HG03457 (cell line): ENCODE results near the gene PCAT7.

Experiments used
- ATAC-seq: cut with Tn5 transposase; IDR thresholded peaks from one replicate; pipeline ENCODE4 v1.9.1; 2021; ENCODE audit warnings: moderate number of reproducible peaks; ENCODE audit not compliant: unreplicated experiment

PCAT7 gene

DNA sequence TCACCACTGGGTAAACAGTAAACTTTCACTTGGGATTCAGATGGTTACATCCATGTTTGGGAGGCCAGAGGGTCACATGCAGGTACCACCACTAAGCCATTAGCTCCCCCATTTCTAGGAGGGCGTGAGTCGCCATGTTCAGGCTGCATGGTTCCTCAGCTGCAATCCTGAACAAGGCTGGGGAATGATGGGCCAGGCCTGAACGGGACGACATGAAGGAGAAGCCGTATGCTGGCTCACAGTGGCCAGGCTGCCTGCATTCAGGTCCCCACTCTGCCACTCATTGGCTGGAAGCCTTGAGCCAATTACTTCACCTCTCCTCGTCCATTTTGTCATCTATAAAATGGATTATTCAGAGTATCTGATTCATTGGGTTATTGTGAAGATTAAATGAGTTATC is 47.8 kb downstream of the PCAT7 start:
- ATAC-seq, result no peak

DNA sequence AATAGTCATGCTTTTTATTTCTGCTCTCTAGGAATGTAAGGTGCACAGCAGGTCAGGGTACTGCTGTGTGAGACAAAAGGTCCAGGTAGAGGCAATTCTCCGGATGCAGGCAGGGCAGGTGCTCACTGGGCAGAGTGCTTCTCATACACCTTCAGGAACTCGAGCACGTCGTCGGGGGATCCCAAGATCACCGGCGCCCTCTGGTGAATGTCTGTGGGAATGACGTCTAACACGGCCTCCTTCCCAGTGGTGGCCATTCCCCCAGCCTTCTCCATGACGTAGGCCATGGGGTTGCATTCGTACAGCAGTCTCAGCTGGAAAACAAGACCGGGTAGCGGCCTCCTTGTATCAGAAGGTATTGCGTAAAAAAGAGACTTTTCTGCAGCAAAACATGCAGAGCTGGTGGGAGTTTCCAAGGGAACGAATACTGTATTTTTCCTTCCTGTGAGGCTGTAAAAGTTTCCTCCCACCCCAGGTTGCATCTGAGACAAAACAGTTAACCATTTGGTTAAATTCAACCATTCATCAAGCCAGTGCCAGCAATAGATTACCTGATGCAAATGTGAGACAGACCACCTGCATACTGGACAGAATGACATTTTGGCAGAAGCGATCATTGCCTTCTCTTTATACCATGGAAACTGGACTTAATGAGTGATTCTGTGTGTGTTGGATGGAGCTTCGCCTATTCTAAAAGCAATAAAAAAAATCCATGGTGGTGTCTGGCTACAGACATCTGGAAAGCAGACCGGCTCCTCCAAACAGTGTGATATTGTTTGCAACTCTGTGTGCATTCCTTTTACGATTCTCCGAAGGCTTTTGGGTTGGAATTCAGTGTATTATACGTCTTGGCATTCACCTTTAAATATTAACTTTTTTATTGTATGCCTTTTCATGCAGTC is 48.6 kb downstream of the PCAT7 start:
- no peak for ATAC-seq

- ATAC-seq, result no peak
These were observed 52.0 kb downstream of the PCAT7 start for GRCh38 chr9:94606646-94607422.

GRCh38 chr9:94607423-94607691 is 52.5 kb downstream of the PCAT7 start:
- ATAC-seq, result no peak

GRCh38 chr9:94610181-94610606 is 55.3 kb downstream of the PCAT7 start:
- no peak for ATAC-seq

GRCh38 chr9:94611638-94612068 is 56.8 kb downstream of the PCAT7 start:
- ATAC-seq, result no peak

DNA sequence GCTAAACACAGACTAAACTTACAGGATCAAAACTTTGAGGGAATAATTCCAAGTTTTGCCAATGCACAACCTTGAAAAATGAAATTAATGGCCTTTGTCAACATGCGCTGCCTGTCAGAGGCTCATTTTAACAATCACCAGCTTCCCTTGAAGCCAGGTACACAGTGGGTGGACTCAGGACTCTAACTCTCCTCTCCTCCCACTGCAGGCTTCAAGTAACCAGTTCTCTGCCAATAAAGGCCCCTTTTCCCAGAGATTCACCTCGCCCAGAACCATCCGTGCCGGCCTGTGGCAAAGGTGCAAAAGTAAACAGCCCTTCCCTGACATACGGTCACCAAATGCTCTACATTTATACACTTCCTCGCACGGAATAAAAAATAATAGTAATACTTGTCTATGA is 57.2 kb downstream of the PCAT7 start:
- no peak for ATAC-seq

GRCh38 chr9:94613003-94613402 is 58.1 kb downstream of the PCAT7 start:
- no peak for ATAC-seq

DNA sequence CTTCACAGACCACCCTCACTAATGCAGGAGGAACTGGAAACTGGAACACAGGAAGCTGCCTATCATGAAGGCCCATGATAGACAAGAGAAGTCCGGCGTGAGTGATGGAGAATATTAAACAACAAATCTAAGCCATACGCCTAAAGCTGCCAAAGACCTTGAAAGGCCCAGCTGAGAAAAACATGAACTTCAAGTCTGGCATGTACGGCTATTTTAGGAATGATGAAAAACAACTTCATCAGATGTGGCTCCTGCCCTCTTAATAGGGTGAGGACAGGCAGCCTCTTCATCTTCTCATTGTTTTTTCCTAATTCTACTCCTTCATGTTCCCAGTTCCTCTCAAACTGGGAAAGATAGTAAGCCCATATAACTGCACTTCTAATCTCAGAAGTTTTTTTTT is 64.1 kb downstream of the PCAT7 start:
- no peak for ATAC-seq
